PC-3 (cell line): ENCODE data around the gene MAFB. TPM values are rescaled to one million over a fixed set of nuclear protein-coding genes. Genes with fewer than 3 reads are reported as not detected.
A peak's percentile ranks its signal among the peaks of the same experiment; 100 is the strongest.

Experiments
- ATAC-seq: fragments of 200-7000 bp; cut with Tn5 transposase; 2 replicates; pipeline ENCODE4 v1.9.1; 2020; ENCODE audit warnings: mild to moderate bottlenecking, moderate library complexity
- BruUV-seq: library from RNA; stranded (reverse); fragments of 400-500 nt; replicated peaks from 2 replicates; lab custom pipeline; 2021; lab: Mats Ljungman, UMichigan
- CTCF ChIA-PET: fragments of 300-600 bp; sonication (Branson Sonifier 250); formaldehyde crosslinking; loops from one replicate; lab custom pipeline; 2022; ENCODE audit warnings: antibody characterized with exemption; lab: Charles Lee
- POLR2A ChIA-PET: fragments of 300-600 bp; sonication (Branson Sonifier 250); formaldehyde crosslinking; loops from one replicate; lab custom pipeline; 2022; ENCODE audit warnings: antibody characterized with exemption; ENCODE audit not compliant: unreplicated experiment; lab: Charles Lee
- DNase-seq: peaks from one replicate; pipeline ENCODE4 v3.0.0-alpha.2; 2015
- H2AFZ ChIP-seq: fragments of 300-600 bp; sonication (generic); 2 replicates; pipeline ENCODE4 v1.6.0; 2016; ENCODE audit warnings: antibody characterized with exemption, low read length
- H3F3A ChIP-seq: fragments of 300-600 bp; sonication (generic); one replicate; pipeline ENCODE4 v1.6.0; 2017; ENCODE audit warnings: antibody characterized with exemption, low read length, control low read depth, mild to moderate bottlenecking; ENCODE audit not compliant: unreplicated experiment
- H3K27ac ChIP-seq: fragments of 300-600 bp; sonication (generic); 2 replicates; pipeline ENCODE4 v1.5.1; 2016; ENCODE audit warnings: mild to moderate bottlenecking, low read length
- H3K27me3 ChIP-seq: fragments of 300-600 bp; sonication (generic); 2 replicates; pipeline ENCODE4 v1.6.1; 2016; ENCODE audit warnings: low read length, mixed read lengths
- H3K36me3 ChIP-seq: fragments of 300-600 bp; sonication (generic); 2 replicates; pipeline ENCODE4 v1.6.1; 2016; ENCODE audit warnings: low read depth, mixed run types, low read length, mixed read lengths
- H3K4me1 ChIP-seq: fragments of 300-600 bp; sonication (generic); 2 replicates; pipeline ENCODE4 v1.5.1; 2016; ENCODE audit warnings: low read length; ENCODE audit not compliant: insufficient read depth
- H3K4me2 ChIP-seq: fragments of 300-600 bp; sonication (generic); 2 replicates; pipeline ENCODE4 v1.6.0; 2016; ENCODE audit warnings: low read length
- H3K4me3 ChIP-seq: fragments of 300-600 bp; sonication (generic); 2 replicates; pipeline ENCODE4 v1.5.1; 2016; ENCODE audit warnings: mild to moderate bottlenecking, low read length, mixed read lengths
- H3K79me2 ChIP-seq: fragments of 300-600 bp; sonication (generic); 2 replicates; pipeline ENCODE4 v1.6.1; 2017; ENCODE audit warnings: low read length, mixed read lengths
- H3K9ac ChIP-seq: fragments of 300-600 bp; sonication (generic); 2 replicates; pipeline ENCODE4 v1.6.0; 2016; ENCODE audit warnings: mild to moderate bottlenecking, low read length
- H3K9me2 ChIP-seq: fragments of 300-600 bp; sonication (generic); replicated peaks from 2 replicates; pipeline ENCODE4 v1.6.1; 2016; ENCODE audit warnings: mixed run types, low read length, mixed read lengths
- H3K9me3 ChIP-seq: fragments of 300-600 bp; sonication (generic); 2 replicates; pipeline ENCODE4 v1.6.1; 2016; ENCODE audit warnings: low read length, mixed read lengths
- H4K20me1 ChIP-seq: fragments of 300-600 bp; sonication (generic); 2 replicates; pipeline ENCODE4 v1.6.1; 2016; ENCODE audit warnings: low read length, mixed read lengths
- CTCF ChIP-seq: fragments of 300-600 bp; sonication (generic); conservative IDR thresholded peaks from 2 replicates; pipeline ENCODE4 v1.5.1; 2017; ENCODE audit warnings: antibody characterized with exemption, low read depth, mild to moderate bottlenecking, low read length
- EZH2 ChIP-seq: fragments of 300-600 bp; sonication (generic); IDR thresholded peaks from one replicate; pipeline ENCODE4 v1.6.1; 2017; ENCODE audit warnings: antibody characterized with exemption, mild to moderate bottlenecking, low read length; ENCODE audit not compliant: unreplicated experiment
- EZH2phosphoT487 ChIP-seq: fragments of 300-600 bp; sonication (generic); IDR thresholded peaks from 2 replicates; pipeline ENCODE4 v1.6.1; 2018; ENCODE audit warnings: mild to moderate bottlenecking, antibody characterized with exemption, low read length, borderline replicate concordance
- intact Hi-C: fragments of 100-400 bp; cut with micrococcal nuclease; formaldehyde crosslinking; loops from 2 replicates; pipeline ENCODE4 v1.9.0; 2023
- total RNA-seq: library from RNA; depleted of rRNA; stranded (reverse); fragments of >200 nt; gene quantifications from 2 replicates; pipeline ENCODE4 v1.2.3, GENCODE V29; 2014

MAFB gene
- total RNA-seq, 1 experiment from 2014 or later: 0.04 TPM

- Histone ChIP-seq H2AFZ (no peak overlapping the region), H3K27ac (no peak overlapping the region), H3F3A (no peaks in the 10 kb centered on the region), H3K36me3 (no peaks in the 10 kb centered on the region), H4K20me1 (no peaks in the 10 kb centered on the region), H3K9ac (no peak overlapping the region), H3K27me3 (peaks cover 3% of the 10 kb centered on the region; the same call in 1 of the 2 replicates), H3K4me1 (no peaks in the 10 kb centered on the region), H3K9me3 (no peaks in the 10 kb centered on the region), H3K4me2 (no peak overlapping the region), H3K9me2 (no peaks in the 10 kb centered on the region), H3K4me3 (no peak overlapping the region), H3K79me2 (no peaks in the 10 kb centered on the region)
- DNase-seq: no peak
- no peak for ATAC-seq
- ChIA-PET POLR2A (no interaction called here), CTCF (no interaction called here)
- TF ChIP-seq CTCF (no peak), EZH2 (no peak), EZH2phosphoT487 (no peak)
- BruUV-seq: no TSS peak
- intact Hi-C loops: no loop called here
These were observed 36.5 kb downstream of the MAFB start for GRCh38 chr20:40652441-40652987.

- H3K27ac ChIP-seq: no peak overlapping the region
- no peaks in the 10 kb centered on the region for H4K20me1 ChIP-seq
- no peak overlapping the region for H3K9ac ChIP-seq
- no peaks in the 10 kb centered on the region for H3K79me2 ChIP-seq
- ChIA-PET POLR2A (no interaction called here), CTCF (no interaction called here)
- peak; percentile 20 for DNase-seq
- H3K36me3 ChIP-seq: no peaks in the 10 kb centered on the region
- TF ChIP-seq CTCF (no peak), EZH2phosphoT487 (no peak), EZH2 (no peak)
- H3K27me3 ChIP-seq: peaks cover 3% of the 10 kb centered on the region; the same call in 1 of the 2 replicates
- H3K4me2 ChIP-seq: no peak overlapping the region
- H2AFZ ChIP-seq: no peak overlapping the region
- intact Hi-C loops: no loop called here
- H3K9me3 ChIP-seq: no peaks in the 10 kb centered on the region
- H3K4me3 ChIP-seq: no peak overlapping the region
- no peaks in the 10 kb centered on the region for H3K4me1 ChIP-seq
- H3K9me2 ChIP-seq: no peaks in the 10 kb centered on the region
- no peak for ATAC-seq
- no TSS peak for BruUV-seq
- H3F3A ChIP-seq: no peaks in the 10 kb centered on the region
These were observed 37.9 kb downstream of the MAFB start for GRCh38 chr20:40651151-40651550.

GRCh38 chr20:40650707-40651106 is 38.3 kb downstream of the MAFB start:
- intact Hi-C loops: no loop called here
- Histone ChIP-seq H3K4me3 (no peak overlapping the region), H3K9me2 (no peaks in the 10 kb centered on the region), H3K36me3 (no peaks in the 10 kb centered on the region), H3K4me2 (no peak overlapping the region), H3K79me2 (no peaks in the 10 kb centered on the region), H3K27me3 (peaks cover 3% of the 10 kb centered on the region; the same call in 1 of the 2 replicates), H2AFZ (no peak overlapping the region), H3K27ac (no peak overlapping the region), H3F3A (no peaks in the 10 kb centered on the region), H3K9me3 (no peaks in the 10 kb centered on the region), H3K9ac (no peak overlapping the region), H3K4me1 (no peaks in the 10 kb centered on the region), H4K20me1 (no peaks in the 10 kb centered on the region)
- TF ChIP-seq CTCF (no peak), EZH2 (no peak), EZH2phosphoT487 (no peak)
- BruUV-seq: no TSS peak
- DNase-seq (no peak), ATAC-seq (no peak)
- ChIA-PET POLR2A (no interaction called here), CTCF (no interaction called here)
